ENCODE data around the gene CADPS2.
"Not testable (repeated sequence)": the region's sequence is repeated elsewhere in the genome, so short reads cannot be mapped to it uniquely, and the experiment has no call there.

The CADPS2 gene

DNA sequence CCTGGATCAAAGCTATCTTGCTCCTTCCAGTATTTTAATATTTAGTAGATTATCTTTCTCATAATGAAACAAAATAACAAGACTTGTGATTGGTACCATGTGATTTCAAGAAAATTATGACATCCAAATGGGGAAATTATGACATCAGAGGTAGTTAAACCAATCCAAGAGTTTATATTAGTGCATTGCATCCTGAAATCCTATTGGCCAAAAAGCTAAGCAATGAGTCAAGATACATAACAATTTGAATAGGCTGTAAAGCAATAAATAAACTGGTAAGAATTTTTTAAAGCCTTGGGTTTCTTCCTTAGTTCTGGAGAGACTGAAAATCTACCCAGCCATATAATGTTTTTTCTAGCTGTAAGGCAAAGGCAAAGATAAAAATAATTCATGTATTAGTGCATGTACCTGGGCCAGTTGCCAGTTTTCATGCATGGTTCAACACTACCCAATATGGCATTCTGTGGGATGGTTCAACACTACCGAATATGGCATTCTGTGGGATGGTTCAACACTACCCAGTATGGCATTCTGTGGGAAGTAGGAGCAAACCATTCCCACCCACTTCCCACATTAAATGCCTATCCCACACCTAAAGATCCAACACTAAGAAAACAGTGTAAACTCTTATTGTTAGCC lies 183.3 kb downstream of the CADPS2 start, which contains the start of gene RNF148:
TSS of gene RNF148 (minus strand) at position 51 of the 639 bp plus-strand sequence. CDS start 172 bp downstream, outside the sequence.
- DNase-seq: no peak

GRCh38 chr7:122699017-122699416 lies 187.2 kb downstream of the CADPS2 start, which contains the start of gene RNF133:
TSS of gene RNF133 (minus strand) at chr7:122699117. CDS start at chr7:122698918, 199 bp downstream.
- DNase-seq: no peak

DNA sequence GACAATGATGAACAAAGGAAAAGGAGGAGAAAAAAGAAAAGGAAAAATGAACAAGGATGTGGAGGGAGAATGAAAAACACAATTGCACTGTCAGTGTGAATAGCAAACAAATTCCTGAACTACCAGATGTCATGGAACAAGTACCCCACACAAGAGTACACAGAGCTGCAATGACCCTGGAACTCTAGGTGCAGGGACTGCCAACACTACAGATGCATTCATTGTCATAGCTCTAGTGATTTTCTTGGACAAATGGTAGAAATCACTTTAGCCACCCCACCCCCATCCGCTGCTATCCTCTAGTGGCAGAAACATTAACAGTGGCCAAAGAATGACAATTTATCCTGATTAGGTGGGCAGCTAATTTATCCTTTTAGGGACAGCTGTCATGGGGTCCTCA lies 190.4 kb downstream of the CADPS2 start:
- no peak for DNase-seq

GRCh38 chr7:122694697-122695096 lies 191.6 kb downstream of the CADPS2 start:
- DNase-seq: no peak

DNA sequence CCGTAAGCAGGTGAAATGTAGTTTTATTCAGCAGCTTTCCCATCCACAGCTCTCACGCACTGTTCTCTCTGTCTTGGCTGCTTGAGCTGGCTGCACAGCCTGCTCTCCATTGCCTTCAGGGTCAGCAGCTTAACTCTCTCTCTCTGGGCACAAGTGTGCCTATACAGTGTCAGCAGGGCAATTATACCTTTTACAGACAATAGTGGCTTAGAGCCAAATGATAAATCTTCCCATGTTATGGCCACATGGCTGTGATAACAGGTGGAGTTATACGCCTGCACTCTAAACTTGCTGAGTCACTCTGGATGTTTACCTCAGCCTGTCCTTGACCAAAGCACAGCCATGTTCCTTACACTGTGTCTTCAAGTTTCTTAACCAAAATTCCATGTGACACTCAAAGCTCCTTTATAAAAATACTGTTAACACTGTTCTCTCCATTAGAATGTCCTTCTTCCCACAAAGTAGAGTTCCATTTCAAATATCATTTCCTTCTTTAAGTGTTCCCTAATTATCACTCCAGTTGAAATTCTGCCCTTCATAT lies 193.4 kb downstream of the CADPS2 start:
- DNase-seq: no peak

DNA sequence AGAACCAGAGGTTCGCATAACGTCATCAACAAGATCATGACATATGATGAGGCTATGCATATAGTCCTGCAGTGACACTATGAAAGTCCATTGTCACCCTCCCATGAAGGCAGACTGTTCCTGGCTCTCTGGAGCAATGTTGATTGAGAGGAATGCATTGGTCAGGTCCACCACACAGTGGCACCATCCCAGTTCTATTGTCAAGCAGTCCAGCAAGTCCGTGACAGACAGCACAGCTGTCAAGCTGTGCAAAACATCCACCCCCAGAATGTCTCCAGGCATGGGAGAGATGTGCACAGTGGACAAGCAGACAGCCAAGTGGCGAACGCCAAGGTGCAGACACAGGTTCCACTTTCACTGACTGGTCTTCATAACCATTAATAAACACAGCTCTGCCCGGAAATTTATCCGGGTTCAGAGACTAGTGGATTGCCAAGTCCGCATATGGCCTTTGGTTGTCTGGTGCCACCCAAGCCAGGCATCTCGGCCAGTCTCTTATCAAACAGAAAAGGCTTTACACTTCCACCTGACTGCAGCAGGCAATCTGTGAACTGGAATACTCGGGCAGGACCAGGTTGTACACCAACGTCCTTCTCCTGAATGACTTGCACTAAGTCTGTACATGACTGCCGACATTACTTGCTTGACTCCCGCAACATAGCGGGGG lies 194.6 kb downstream of the CADPS2 start:
- DNase-seq: no peak

DNA sequence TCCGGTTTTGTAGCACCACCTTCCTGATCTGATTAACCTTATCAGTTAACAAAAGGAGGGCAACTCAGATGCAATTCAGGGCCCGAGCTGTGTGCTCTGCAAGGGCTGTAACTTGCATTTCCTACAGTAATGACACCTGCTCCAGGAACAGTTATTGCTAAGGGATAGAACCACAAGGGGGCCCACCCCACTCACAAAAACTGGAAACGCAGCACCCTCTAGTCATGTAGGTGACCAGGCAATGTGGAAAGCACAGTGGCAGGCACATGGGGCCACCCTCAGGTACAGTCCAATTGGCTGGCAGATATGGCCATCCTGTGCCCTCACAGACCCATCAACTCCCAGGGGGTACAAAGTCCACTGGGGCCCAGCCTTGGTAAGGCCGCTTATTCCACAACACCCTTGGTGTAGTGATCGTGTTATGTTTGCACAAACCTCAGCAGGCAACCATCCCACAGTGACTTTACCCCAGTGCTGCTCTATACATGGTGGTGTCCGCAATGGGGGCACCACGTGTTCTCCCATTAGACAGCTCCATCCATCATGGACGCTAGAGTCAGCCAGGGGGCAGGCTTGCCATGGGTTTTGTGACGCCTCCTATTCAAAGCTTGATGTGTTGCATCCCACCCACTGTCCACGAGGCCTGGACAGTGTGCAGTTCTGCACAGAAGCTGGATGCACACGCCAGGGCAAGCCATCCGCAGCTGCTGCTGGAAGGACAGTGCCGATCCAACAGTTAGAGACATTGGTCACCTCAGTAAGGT lies 196.7 kb downstream of the CADPS2 start:
- no peak for DNase-seq

DNA sequence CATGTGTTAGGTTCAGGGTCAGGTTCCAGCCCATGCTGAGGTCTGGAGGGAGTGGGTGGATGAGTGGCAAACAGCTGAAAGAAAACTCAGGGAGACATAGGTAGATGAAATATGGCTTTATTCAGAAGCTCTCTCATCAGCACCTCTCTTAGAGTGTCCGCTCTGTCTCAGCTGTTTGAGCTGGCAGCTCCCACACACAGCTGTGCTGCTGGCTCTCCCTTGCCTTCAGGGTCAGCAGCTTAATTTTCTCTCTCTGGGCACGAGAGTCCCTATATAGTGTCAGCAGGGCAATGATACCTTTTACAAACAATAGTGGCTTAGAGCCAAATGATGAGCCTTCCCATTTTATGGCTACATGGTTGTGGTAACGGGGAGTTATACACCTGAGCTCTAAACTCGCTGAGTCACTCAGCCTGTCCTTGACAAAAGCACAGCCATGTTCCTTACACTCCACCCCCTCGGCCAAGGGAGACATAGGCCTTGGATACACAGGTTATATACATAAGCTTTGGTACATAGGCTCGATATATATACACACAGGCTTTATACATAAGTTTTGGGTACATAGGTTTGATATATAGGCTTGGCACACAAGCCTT lies 197.8 kb downstream of the CADPS2 start:
- no peak for DNase-seq

DNA sequence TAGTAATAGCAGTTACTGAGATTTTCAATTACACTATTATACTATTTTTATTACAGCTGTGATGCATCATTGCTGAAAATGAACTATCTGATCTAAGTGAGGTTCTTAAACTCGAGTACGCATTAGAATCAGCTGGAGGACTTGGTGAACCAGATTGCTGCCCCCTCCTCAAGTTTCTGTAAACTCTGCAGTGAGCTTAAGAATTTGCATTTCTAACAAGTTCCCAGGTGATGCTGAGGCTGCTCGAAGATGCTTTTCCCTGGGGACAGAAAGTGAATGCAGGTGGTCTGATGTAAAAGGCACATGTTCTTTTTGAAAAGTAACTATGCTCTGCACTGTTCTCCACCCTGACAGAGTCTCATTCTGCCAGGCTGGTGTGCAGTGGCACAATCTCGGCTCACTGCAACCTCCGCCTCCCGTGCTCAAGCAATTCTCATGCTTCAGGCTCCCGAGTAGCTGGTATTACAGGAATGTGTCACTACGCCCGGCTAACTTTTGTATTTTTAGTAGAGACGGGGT lies 199.8 kb downstream of the CADPS2 start:
- DNase-seq: no peak

GRCh38 chr7:122684504-122684903 lies 201.8 kb downstream of the CADPS2 start:
- no peak for DNase-seq

DNA sequence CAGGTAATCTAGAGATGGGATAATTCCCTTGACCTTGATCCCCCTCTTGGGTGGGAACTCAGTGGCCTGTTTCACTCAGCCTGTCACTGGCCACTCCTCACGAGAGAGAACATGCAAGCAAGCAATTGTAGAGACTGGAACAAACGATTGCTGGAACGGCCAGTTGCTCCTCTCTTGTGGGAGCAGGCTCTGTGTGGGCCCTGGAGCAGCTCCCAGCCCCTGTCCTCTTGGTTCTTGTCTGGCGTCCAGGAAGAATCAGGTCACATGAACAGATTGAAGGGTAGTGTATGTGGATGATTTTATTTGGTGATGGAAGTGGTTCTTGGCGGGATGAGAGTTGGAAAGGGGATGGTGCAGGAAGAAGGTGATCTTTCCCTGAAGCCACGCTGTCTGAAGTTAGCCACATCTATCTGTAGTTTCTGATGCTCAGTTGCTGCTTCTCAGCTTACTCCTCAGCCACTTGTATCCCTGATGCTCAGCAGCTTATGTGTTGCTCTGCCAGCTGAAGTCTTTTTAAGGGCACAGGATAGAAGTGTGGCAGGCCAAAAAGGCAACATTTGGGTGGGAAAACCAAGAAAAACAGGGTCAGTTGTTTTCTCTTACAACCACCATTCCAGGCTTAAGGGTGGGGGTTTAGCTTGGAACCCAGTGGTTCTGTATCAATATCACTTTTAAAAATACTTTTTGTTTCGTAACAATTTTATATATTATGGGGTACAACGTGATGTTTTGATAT lies 203.3 kb downstream of the CADPS2 start:
- no peak for DNase-seq

- DNase-seq: not testable (repeated sequence)
Observed at GRCh38 chr7:122681186-122681585, 205.1 kb downstream of the CADPS2 start.

DNA sequence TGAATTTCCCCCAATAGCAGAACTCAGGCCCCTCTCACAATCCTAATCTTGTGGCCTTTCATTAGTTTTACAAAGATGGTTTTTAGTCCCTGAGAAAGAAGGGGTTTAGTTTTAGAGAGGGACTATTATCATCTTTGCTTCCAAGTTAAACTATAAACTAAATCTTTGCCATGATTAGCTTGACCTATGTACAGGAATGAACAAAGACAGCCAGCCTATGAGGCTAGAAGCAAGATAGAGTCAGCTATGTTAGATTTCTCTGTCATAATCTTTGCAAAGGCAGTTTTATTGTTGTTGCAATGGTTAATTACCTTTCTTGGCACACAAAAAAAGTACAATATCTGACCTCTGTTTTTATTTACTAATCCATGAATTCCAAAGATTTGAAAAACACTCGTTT lies 206.4 kb downstream of the CADPS2 start:
- no peak for DNase-seq

DNA sequence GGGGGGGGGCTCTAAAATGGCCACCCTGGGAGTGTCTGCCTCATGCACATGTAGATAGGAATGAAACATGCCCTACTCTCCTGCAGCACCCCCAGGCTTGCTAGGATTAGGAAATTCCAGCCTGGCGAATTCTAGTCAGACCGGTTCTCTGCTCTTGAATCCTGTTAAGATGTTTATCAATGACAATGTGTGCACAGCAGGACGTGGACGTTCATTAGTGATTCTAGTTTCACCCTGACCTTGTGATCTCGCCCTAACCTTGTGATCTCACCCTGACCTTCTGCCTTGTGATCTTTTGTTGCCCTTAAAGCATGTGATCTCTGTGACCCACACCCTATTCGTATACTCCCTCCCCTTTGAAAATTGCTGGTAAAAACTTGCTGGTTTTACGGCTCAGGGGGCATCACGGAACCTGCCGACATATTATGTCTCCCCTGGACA lies 207.0 kb downstream of the CADPS2 start:
- not testable (repeated sequence) for DNase-seq

DNA sequence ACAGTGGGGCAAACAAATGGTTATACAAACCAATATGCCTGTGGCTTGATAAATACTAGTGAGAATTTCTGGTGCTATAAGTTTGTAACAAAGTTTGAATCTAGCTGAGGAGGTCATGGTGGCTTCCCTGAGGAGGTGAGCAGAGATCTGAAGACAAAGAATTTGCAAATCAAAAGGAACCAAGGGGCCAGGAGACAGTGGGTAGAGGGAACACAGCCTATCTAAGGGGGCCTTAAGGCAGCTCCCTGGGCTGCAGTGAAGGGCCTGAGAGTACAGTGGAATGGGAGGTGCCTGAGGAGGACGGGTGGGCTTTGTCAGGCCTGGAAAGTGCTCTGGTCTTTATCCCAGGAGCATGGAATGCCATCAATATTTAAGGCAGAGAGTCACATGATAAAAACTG lies 209.1 kb downstream of the CADPS2 start:
- no peak for DNase-seq

DNA sequence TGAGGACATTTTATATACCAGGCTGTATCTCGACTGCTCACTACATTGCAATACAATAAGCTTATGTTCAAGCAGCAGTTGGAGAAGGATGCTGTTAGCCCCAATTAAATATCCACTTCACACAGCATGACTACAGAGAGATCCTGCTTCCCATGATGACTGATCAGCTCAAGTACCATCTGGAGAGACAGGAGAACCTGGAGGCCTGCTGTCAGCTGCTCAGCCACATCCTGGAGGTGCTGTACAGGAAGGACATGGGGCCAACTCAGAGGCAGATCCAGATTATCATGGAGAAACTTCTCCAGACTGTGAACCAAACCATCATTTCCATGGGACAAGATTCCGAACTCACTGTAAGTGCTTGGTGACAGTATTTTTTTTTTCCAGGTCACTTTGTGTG lies 209.8 kb downstream of the CADPS2 start:
- DNase-seq: no peak

GRCh38 chr7:122675621-122676020 lies 210.6 kb downstream of the CADPS2 start:
- no peak for DNase-seq

DNA sequence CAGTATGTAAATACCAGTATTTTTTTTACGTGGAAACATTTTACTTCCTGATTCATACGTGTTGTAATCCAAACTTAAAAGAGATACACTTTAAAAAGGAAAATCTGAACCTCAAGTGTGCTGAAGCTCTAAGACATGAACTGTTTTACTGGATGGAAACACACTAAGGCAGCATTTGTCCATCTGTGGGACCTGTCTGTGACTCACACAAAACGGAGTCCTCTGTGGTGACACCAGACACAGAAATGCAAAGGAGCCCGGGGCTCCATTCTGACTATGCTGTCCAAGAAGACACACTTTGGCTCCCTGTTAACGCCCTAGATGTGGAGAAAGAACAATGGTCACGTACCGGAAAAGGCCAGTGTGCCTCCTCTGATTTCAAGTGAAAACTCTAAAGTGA lies 211.2 kb downstream of the CADPS2 start:
- DNase-seq: no peak

GRCh38 chr7:122674502-122674901 lies 211.8 kb downstream of the CADPS2 start:
- no peak for DNase-seq

DNA sequence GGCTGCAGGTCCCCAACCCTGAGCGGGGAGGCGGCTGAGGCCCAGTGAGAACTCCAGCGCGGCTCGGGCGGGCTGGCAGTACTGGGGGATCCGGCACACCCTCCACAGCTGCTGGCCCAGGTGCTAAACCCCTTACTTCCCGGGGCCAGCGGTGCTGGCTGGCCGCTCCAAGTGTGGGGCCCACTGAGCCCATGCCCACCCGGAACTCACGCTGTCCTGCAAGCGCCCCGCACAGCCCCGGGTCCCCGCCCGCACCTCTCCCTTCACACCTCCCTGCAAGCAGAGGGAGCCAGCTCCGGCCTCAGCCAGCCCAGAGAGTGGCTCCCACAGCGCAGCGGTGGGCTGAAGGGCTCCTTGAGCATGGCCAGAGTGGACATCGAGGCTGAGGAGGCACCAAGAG lies 212.3 kb downstream of the CADPS2 start:
- no peak for DNase-seq

DNA sequence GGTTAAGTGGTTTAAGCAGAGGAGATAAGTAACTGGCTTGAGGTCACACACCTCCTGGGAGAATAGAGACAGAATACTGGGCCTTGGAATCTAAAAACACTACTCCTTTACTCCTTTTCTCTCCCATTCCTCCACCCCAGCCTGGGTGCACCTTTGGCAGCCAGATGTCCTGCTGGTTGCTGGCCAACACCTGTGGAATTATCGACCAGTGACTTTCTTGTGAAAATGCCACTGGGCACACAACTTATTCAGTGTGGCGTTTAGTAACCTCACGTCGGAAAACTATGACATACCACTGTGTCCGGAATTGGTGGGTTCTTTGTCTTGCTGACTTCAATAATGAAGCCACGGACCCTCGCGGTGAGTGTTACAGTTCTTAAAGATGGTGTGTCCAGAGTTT lies 213.7 kb downstream of the CADPS2 start:
- DNase-seq: no peak

DNA sequence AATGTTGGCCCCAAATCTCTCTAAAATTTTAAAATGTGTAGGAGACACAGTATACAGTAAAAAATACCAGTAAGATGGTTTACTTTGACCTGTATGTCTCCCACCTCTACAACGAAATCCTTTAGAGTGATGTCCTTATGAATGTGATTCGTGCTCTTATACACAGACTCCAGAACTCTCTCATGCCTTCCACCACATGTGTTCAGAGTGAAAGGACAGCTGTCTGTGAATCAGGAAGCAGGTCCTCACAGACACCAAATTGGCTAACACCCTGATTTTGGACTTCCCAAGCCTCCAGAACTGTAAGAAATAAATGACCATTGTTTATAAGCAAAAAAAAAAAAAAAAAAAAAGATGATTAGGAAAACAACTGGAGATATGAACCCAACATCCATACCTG lies 222.5 kb downstream of the CADPS2 start:
- no peak for DNase-seq

Data from KG1 (cell line).